Duodenal mucosa (tissue), 2 donors: ENCODE results near the gene ANKRD9.

Source experiments
- H3K27ac ChIP-seq: one replicate; pipeline ENCODE4 v1.7.0; 2013; ENCODE audit warnings: low read depth, low read length
- H3K27me3 ChIP-seq, 2 donors: one replicate each; pipeline ENCODE4 v1.7.0; 2013; ENCODE audit warnings: low read length in 2 of 2, control low read depth in 1 of 2; ENCODE audit not compliant: insufficient read depth in 2 of 2, control insufficient read depth in 1 of 2
- H3K36me3 ChIP-seq, 2 donors: one replicate each; pipeline ENCODE4 v1.7.0; 2013; ENCODE audit warnings: low read length in 2 of 2, control low read depth in 1 of 2; ENCODE audit not compliant: insufficient read depth in 2 of 2, control insufficient read depth in 1 of 2
- H3K4me1 ChIP-seq, 2 donors: one replicate each; pipeline ENCODE4 v1.7.0; 2013; ENCODE audit warnings: low read length in 2 of 2, control low read depth in 1 of 2; ENCODE audit not compliant: insufficient read depth in 2 of 2, control insufficient read depth in 1 of 2
- H3K4me3 ChIP-seq, 2 donors: one replicate each; pipeline ENCODE4 v1.7.0; 2013; ENCODE audit warnings: low read length in 2 of 2, low read depth in 1 of 2
- H3K9ac ChIP-seq, 2 donors: one replicate each; pipeline ENCODE4 v1.7.0; 2013; ENCODE audit warnings: low read length in 2 of 2, low read depth in 1 of 2
- H3K9me3 ChIP-seq, 2 donors: one replicate each; pipeline ENCODE4 v1.7.0; 2013; ENCODE audit warnings: low read length in 2 of 2, control low read depth in 1 of 2; ENCODE audit not compliant: control insufficient read depth in 1 of 2

ANKRD9 gene

DNA sequence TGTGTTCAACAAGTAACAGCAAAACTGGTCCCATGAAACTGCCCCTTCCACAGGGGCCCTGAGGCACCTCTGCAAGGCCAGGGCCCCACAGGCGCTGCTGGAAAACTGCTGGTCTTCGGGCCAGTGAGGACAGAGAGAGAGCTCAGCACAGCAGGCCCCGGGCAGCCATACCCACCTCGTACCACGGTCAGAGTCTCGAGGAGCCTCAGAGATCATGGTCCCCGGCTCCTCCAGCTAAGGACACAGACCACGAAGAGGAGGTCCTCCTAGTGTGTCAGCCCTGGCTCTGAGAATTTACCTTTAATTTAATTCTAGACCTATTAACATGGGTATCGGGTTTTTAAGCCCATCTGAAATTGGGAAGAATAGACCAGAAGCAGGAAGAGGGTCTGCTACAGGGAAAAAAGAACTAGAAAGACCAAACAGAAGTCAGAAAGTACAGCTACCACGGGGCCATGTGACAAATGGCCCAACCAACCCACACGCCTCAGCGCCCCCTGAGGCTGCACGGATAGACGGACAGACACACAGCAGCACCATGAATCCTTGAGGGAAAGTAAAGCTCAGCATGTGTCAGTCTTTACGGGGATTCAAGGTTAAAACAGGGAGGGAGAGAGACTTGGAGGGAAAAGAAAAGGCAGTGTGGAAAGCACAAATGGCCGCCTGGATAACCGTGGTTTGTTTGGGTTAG, 22.9 kb downstream of the ANKRD9 start:
- H3K4me1 ChIP-seq, result peaks cover 0 to 3% of the 10 kb centered on the region in 2 donors
- H3K9ac ChIP-seq, result no peak overlapping the region
- H3K9me3 ChIP-seq, result no peaks in the 10 kb centered on the region
- no peaks in the 10 kb centered on the region for H3K36me3 ChIP-seq
- no peaks in the 10 kb centered on the region for H3K27me3 ChIP-seq
- H3K27ac ChIP-seq, result no peak overlapping the region
- no peak overlapping the region for H3K4me3 ChIP-seq

DNA sequence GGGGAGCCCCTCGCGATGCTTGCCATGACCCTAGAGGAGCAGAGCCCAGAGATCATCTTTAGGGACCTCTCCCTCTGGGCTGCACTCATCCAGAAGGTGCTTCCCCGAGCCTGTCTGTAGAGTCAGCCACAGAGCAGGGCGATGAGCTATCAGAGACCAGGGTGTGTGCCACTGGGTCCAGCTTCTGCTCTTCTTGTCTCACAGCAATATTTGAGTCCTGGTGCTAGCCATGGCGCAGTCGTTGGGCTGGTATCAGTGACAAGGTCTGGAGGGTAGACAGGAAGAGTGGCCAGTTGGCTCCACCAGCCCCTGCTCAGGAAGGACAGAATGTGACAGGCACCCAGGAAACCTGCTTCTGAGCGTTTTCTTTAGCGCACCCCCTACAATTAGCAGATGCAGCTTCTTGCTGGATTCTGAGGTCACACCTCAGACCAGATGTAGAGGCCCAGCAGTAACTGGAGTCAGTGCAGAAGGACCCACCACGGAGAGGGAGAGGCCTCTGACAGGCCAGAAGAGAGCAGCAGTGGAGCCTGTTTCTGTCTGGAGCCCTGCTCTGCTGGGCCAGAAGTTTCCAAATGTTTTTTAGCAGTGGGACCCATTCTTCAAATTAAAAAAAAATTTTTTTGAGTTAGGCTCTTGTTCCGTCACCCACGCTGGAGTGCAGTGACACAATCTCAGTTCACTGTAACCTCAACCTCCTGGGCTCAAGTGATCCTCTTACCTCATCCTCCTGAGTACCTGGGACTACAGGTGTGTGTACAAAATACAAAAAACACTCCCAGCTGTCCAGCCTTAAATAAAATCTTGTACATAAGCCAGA, 23.7 kb downstream of the ANKRD9 start:
- H3K9me3 ChIP-seq, result no peaks in the 10 kb centered on the region
- no peaks in the 10 kb centered on the region for H3K27me3 ChIP-seq
- H3K36me3 ChIP-seq, result no peaks in the 10 kb centered on the region
- H3K9ac ChIP-seq, result no peak overlapping the region
- peaks cover 3 to 4% of the 10 kb centered on the region in 2 donors for H3K4me1 ChIP-seq
- no peak overlapping the region for H3K27ac ChIP-seq
- no peak overlapping the region for H3K4me3 ChIP-seq

DNA sequence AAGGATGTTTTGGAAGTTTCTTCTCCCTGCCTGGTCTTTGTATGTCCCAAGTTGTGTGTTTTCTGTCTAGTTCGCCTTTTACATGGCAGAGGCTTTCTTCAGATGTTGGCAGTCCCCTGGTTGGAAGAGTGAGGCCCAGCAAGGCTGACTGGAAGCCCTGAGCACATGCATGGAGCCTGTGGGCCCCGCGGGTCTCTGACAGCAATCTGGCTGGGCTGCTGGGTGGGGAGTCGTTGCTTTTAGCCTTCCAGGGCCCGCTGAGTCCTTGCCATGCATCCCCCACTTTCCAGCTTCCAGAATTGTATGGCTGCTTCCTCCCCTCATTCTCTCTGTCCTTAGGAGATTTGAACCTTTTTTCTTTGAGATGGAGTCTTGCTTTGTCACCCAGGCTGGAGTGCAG, 25.3 kb downstream of the ANKRD9 start:
- no peaks in the 10 kb centered on the region for H3K36me3 ChIP-seq
- H3K27me3 ChIP-seq, result no peaks in the 10 kb centered on the region
- no peak overlapping the region for H3K4me3 ChIP-seq
- no peak overlapping the region for H3K27ac ChIP-seq
- H3K9me3 ChIP-seq, result no peaks in the 10 kb centered on the region
- no peak overlapping the region for H3K9ac ChIP-seq
- H3K4me1 ChIP-seq, result peaks cover 10 to 11% of the 10 kb centered on the region in 2 donors

DNA sequence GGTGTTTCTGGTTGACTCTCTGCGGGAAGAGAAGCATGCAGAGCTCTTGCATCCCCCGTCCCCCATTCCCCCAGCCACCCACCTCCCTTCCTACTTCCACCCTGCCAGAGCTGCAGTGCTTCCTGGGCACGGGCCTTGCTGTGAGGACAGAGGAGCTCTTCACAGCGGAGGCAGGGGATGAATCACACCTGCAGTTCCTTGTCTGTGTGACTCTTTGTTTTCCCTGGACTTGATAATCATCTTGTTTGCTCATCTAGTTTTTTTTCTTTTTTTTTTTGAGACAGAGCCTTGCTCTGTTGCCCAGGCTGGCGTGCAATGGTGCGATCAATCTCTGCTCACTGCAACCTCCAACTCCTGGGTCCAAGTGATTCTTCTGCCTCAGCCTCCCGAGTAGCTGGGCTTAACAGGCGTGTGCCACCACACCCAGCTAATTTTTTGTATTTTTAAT, 27.8 kb downstream of the ANKRD9 start:
- H3K4me1 ChIP-seq, result peaks cover 14% of the 10 kb centered on the region in 2 donors
- H3K36me3 ChIP-seq, result no peaks in the 10 kb centered on the region
- H3K9me3 ChIP-seq, result no peaks in the 10 kb centered on the region
- no peaks in the 10 kb centered on the region for H3K27me3 ChIP-seq
- no peak overlapping the region for H3K4me3 ChIP-seq
- no peak overlapping the region for H3K27ac ChIP-seq
- H3K9ac ChIP-seq, result no peak overlapping the region

DNA sequence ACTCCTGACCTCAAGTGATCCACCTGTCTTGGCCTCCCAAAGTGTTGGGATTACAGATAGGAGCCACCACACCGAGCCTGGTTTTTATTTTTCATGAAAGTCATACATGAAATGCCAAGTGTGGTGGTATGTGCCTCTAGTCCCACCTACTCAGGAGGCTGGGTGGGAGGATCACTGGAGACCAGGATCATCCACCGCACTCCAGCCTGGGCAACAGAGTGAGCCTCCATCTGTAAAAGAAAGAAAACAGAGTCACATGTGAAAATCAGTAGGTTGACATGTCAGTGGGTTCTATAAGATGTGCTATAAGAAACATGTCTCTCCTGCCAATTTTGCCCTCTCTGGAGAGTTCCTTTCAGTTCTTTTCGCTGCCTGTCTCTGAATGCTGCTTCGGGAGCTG, 28.2 kb downstream of the ANKRD9 start:
- H3K27ac ChIP-seq, result no peak overlapping the region

DNA sequence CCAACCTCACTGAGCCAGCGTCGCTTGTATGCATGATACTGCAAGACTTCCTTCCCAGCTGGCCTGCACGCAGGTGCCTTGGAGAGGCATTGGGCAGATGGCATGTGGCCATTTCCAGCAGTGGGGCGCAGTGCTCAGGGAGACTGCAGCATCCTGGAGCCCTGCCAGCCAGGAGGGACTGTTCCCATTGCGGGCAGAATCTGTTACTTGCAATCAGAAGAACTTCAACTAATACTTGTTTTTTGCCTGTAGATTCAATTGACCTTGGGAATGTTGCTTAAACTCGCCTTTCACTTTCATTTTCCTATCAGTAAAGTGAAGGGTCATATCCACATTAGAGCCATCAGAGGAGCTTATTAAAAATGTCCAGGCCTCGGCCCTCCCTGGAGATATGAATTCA, 29.8 kb downstream of the ANKRD9 start:
- Histone ChIP-seq H3K27me3 (no peaks in the 10 kb centered on the region), H3K4me1 (peaks cover 19 to 20% of the 10 kb centered on the region in 2 donors), H3K4me3 (peak overlapping the region; percentile 46 to 52), H3K9me3 (no peaks in the 10 kb centered on the region), H3K27ac (peak overlapping the region; percentile 46), H3K9ac (peak overlapping the region; percentile 0 to 10), H3K36me3 (peaks cover 0 to 5% of the 10 kb centered on the region in 2 donors)

More for the DNA sequence above, 28.2 kb downstream of the ANKRD9 start:
- Histone ChIP-seq H3K4me1 (peaks cover 14% of the 10 kb centered on the region in 2 donors), H3K27me3 (no peaks in the 10 kb centered on the region), H3K36me3 (no peaks in the 10 kb centered on the region), H3K4me3 (no peak overlapping the region), H3K9me3 (no peaks in the 10 kb centered on the region), H3K9ac (no peak overlapping the region)

DNA sequence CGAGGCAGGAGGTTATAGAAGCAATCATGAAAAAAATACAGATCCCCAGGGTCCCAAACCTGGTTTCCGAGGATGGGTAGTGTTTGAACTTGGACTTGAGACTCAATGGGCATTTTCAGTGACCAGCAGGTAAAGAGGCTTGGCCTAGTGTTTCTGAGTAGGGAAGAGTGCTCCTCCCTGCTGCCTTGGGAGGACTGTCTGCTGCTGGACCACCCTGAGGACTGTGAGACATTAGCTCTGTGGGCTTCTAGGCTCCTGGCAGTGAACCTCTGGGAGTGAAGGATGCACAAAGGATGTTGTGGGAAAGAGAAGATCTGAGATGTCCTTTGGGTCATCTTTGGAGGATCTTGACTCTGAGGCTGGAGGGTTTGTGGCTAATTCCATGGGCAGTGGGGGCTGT, 30.5 kb downstream of the ANKRD9 start:
- Histone ChIP-seq H3K4me3 (peak overlapping the region in 1 of 2 donors; percentile 46), H3K9ac (peak overlapping the region in 1 of 2 donors; percentile 0), H3K4me1 (peaks cover 20 to 22% of the 10 kb centered on the region in 2 donors), H3K27ac (no peak overlapping the region), H3K36me3 (peaks cover 0 to 5% of the 10 kb centered on the region in 2 donors), H3K27me3 (no peaks in the 10 kb centered on the region), H3K9me3 (no peaks in the 10 kb centered on the region)

DNA sequence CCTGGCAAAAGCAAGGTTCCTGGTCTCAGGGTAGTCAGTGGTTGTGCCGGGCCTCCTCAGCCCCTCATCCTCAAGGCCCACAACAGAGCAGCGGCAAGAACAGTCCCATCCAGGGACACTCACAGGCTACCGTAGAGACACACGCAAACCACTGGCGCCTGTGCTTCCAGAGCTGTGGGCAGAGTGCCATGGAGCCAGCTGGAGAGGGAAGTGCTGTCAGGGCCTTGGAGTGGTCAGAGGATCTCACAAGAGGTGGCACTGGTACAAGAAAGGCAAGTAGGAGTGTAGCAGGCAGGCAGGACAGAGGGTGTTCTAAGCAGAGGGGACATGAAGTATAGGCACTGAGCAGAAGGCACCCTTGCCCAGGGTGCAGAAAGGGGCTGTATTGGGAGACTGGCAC, 34.6 kb downstream of the ANKRD9 start:
- Histone ChIP-seq H3K27me3 (no peaks in the 10 kb centered on the region), H3K9ac (peak overlapping the region in 1 of 2 donors; percentile 6), H3K27ac (no peak overlapping the region), H3K36me3 (peaks cover 0 to 5% of the 10 kb centered on the region in 2 donors), H3K9me3 (no peaks in the 10 kb centered on the region), H3K4me1 (peaks cover 30 to 35% of the 10 kb centered on the region in 2 donors), H3K4me3 (no peak overlapping the region)

DNA sequence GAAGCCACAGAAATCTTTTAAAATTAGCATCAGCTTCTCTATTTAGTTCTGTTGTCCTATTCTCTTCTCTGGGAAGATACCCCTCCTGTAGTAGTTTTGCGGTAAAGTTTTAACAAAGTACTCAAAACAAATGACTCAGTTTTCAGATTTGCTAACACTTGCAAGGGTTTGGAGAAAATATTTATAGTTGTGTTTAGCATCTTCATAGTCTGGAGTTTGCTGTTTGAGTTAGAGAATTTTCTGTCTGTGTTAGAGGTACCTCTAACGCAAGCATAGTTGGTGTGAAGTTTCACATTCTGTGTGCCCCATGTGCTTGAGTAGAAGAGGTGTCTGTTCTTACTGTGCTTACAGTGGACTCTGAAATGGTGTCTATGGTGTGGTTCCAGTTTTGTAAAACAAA, 36.0 kb downstream of the ANKRD9 start:
- H3K27ac ChIP-seq, result no peak overlapping the region
- H3K9ac ChIP-seq, result no peak overlapping the region
- H3K4me3 ChIP-seq, result no peak overlapping the region

DNA sequence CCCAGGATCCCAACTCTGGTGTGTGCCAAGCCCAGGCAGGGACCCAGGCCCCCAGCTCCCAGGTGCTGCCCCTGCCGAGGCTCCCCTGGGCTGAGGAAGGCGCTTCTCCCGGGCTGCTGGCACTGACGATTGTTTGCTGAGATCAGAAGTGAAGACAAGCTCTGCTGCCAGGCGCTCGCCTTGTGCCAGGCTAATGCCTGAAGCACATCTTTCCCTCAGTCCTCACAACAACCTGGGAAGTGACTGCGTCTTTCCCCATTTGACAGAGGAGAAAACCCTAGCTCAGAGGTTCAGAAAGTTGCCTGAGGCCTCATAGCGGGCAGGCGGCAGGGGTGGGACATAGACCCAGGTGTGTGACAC, 36.8 kb downstream of the ANKRD9 start:
- Histone ChIP-seq H3K9me3 (no peaks in the 10 kb centered on the region), H3K4me1 (peaks cover 20 to 25% of the 10 kb centered on the region in 2 donors), H3K36me3 (peaks cover 2 to 5% of the 10 kb centered on the region in 2 donors), H3K4me3 (no peak overlapping the region), H3K9ac (no peak overlapping the region), H3K27me3 (no peaks in the 10 kb centered on the region), H3K27ac (no peak overlapping the region)

More for the DNA sequence above, 36.0 kb downstream of the ANKRD9 start:
- Histone ChIP-seq H3K9me3 (no peaks in the 10 kb centered on the region), H3K27me3 (no peaks in the 10 kb centered on the region), H3K4me1 (peaks cover 20 to 25% of the 10 kb centered on the region in 2 donors), H3K36me3 (peaks cover 2 to 5% of the 10 kb centered on the region in 2 donors)
